Pancreas (tissue), 10 donors: ENCODE data around the gene GIPC1. TPM values are rescaled to one million over a fixed set of nuclear protein-coding genes. Genes with fewer than 3 reads are reported as not detected.

Experiments used
- ATAC-seq, 4 donors: fragments of 200-7000 bp; cut with Tn5 transposase; one replicate each; pipeline versions ENCODE4 v1.8.0 to v1.9.1; 2020; ENCODE audit warnings: mild to moderate bottlenecking in 4 of 4, moderate library complexity in 4 of 4
- DNase-seq, 6 donors: peaks; one replicate each; pipeline ENCODE4 v3.0.0-alpha.2; 2020
- FAIRE-seq: peaks from 2 replicates; lab custom pipeline; 2012; peaks lifted over from hg19 to GRCh38; lab: Jason Lieb, UNC
- H3K27ac ChIP-seq, 4 donors: fragments of 200-600 bp; sonication (generic); 1 replicate in 3 of 4; 2 replicates in 1 of 4; pipeline versions ENCODE4 v1.5.0 to v1.8.0; 2020
- H3K27me3 ChIP-seq, 4 donors: fragments of 200-600 bp; one replicate each; pipeline ENCODE4 v1.8.0; 2021
- H3K36me3 ChIP-seq, 3 donors: fragments of 200-600 bp; sonication (generic) in 1 of 3; one replicate each; pipeline versions ENCODE4 v1.5.0 to v1.8.0; 2020 to 2021
- H3K4me1 ChIP-seq, 3 donors: fragments of 200-600 bp; one replicate each; pipeline ENCODE4 v1.8.0; 2021
- H3K4me3 ChIP-seq, 4 donors: fragments of 200-600 bp; sonication (generic) in 2 of 4; one replicate each; pipeline versions ENCODE4 v1.5.0 to v1.8.0; 2020 to 2021
- H3K9me3 ChIP-seq, 4 donors: fragments of 200-600 bp; one replicate each; pipeline ENCODE4 v1.8.0; 2021
- CTCF ChIP-seq, 4 donors: fragments of 200-600 bp; sonication (generic) in 3 of 4; IDR thresholded peaks; one replicate each; pipeline versions ENCODE4 v1.5.0 to v1.8.0; 2021; ENCODE audit warnings: antibody characterized with exemption in 4 of 4
- WGBS, 2 donors: extraction: QIAGEN DNeasy Blood & Tissue Kit; methylation state at CpG; one replicate each; pipeline ENCODE4 v1.1.7; 2013; 5-methylcytosine and 5-hydroxymethylcytosine counted together
- intact Hi-C, 3 donors: fragments of 100-400 bp; cut with DNase I; formaldehyde crosslinking; loops; one replicate each; pipeline versions ENCODE4 v1.11.1 to v1.14.2; 2022
- polyA plus RNA-seq, 2 donors: library from polyadenylated mRNA; stranded (reverse); fragments of 200-250 nt; gene quantifications; one replicate each; pipeline ENCODE4 v1.2.3, GENCODE V29; 2013
- total RNA-seq, 6 donors: library from RNA; stranded (reverse); fragmentation: NEBNext Ultra II Directional in 4 of 6; extraction: Animal tissue kit (Norgen Biotek cat#: 25700) in 4 of 6; gene quantifications; one replicate each; pipeline versions ENCODE4 v1.2.1 to v1.2.4, GENCODE V29; 2021 to 2023
- donor health status: healthy with polysubstance abuse.
- donor health status: DM: no; HTN: no; CAD: no; lungs with moderate emphysema.
- donor health status: DM: no; HTN: no; CAD: no.
- donor health status: control.
- donor health status: control.
- donor health status: Bipolar disorder and iron deficiency.
- donor health status: DM: yes; HTN: yes; CAD: no.
- donor health status: DM: no; HTN: no; CAD: no.
- donor health status: DM: no; HTN: no; CAD: no.
- donor health status: DM: yes; HTN: yes; CAD: no.

Gene GIPC1
- total and polyA plus RNA-seq, 8 donors = 19.0 to 53.1 (median 25.0) TPM

GRCh38 chr19:14443632-14444216, 52.2 kb downstream of the GIPC1 start:
- Histone ChIP-seq H3K27me3 (no peaks in the 10 kb centered on the region), H3K4me1 (peaks cover 0 to 3% (median 0%) of the 10 kb centered on the region in 3 donors), H3K9me3 (no peaks in the 10 kb centered on the region), H3K27ac (no peak overlapping the region), H3K4me3 (no peak overlapping the region), H3K36me3 (peaks cover 5 to 50% (median 36%) of the 10 kb centered on the region in 3 donors)
- no peak for TF ChIP-seq CTCF (IDR thresholded peaks at IDR 0.05)
- WGBS, 2 donors = 92% methylated on average over 14 of the region's 14 CpGs
- FAIRE-seq = no peak
- intact Hi-C loops = no loop called here
- no peak for ATAC-seq
- DNase-seq = no peak

GRCh38 chr19:14442891-14443631, 52.9 kb downstream of the GIPC1 start:
- intact Hi-C loops = no loop called here
- DNase-seq = peak in 1 of 6 donors; percentile 67
- peaks cover 0 to 3% (median 0%) of the 10 kb centered on the region in 3 donors for H3K4me1 ChIP-seq
- no peak for ATAC-seq
- no peaks in the 10 kb centered on the region for H3K27me3 ChIP-seq
- no peak overlapping the region for H3K4me3 ChIP-seq
- WGBS, 2 donors = 88 to 91% methylated on average over 16 of the region's 16 CpGs
- no peak for FAIRE-seq
- no peak for TF ChIP-seq CTCF (IDR thresholded peaks at IDR 0.05)
- no peaks in the 10 kb centered on the region for H3K9me3 ChIP-seq
- peaks cover 5 to 43% (median 36%) of the 10 kb centered on the region in 3 donors for H3K36me3 ChIP-seq
- no peak overlapping the region for H3K27ac ChIP-seq

- Histone ChIP-seq H3K4me3 (no peak overlapping the region), H3K4me1 (peaks cover 0 to 3% (median 0%) of the 10 kb centered on the region in 3 donors), H3K27ac (no peak overlapping the region), H3K36me3 (peaks cover 4 to 28% (median 26%) of the 10 kb centered on the region in 3 donors), H3K9me3 (no peaks in the 10 kb centered on the region), H3K27me3 (no peaks in the 10 kb centered on the region)
- intact Hi-C loops = no loop called here
- WGBS, 2 donors = 89 to 90% methylated on average over 22 to 34 of the region's 34 CpGs
- ATAC-seq = no peak
- no peak for TF ChIP-seq CTCF (IDR thresholded peaks at IDR 0.05)
- DNase-seq = peak in 1 of 6 donors; percentile 69
- no peak for FAIRE-seq
Observed at GRCh38 chr19:14441041-14441938, 54.6 kb downstream of the GIPC1 start.

GRCh38 chr19:14440049-14440448, 55.9 kb downstream of the GIPC1 start:
- no peaks in the 10 kb centered on the region for H3K27me3 ChIP-seq
- H3K4me1 ChIP-seq = peaks cover 0 to 3% (median 0%) of the 10 kb centered on the region in 3 donors
- H3K9me3 ChIP-seq = no peaks in the 10 kb centered on the region
- H3K27ac ChIP-seq = no peak overlapping the region
- ATAC-seq (peak in 3 of 4 donors; percentile 39 to 73 (median 67)), DNase-seq (peak in 2 of 6 donors; percentile 61 to 66), FAIRE-seq (no peak)
- intact Hi-C loops = no loop called here
- WGBS, 2 donors = 72 to 86% methylated on average over 9 of the region's 9 CpGs
- peaks cover 0 to 24% (median 16%) of the 10 kb centered on the region in 3 donors for H3K36me3 ChIP-seq
- peak overlapping the region in 1 of 4 donors; percentile 28 for H3K4me3 ChIP-seq
- no peak for TF ChIP-seq CTCF (IDR thresholded peaks at IDR 0.05)
